ENCODE measurements around the gene CERS4. TPM values are rescaled to one million over a fixed set of nuclear protein-coding genes. Genes with fewer than 3 reads are reported as not detected.

The CERS4 gene
- total and polyA plus RNA-seq, 10 donors = 27.7 to 49.2 (median 43.1) TPM

DNA sequence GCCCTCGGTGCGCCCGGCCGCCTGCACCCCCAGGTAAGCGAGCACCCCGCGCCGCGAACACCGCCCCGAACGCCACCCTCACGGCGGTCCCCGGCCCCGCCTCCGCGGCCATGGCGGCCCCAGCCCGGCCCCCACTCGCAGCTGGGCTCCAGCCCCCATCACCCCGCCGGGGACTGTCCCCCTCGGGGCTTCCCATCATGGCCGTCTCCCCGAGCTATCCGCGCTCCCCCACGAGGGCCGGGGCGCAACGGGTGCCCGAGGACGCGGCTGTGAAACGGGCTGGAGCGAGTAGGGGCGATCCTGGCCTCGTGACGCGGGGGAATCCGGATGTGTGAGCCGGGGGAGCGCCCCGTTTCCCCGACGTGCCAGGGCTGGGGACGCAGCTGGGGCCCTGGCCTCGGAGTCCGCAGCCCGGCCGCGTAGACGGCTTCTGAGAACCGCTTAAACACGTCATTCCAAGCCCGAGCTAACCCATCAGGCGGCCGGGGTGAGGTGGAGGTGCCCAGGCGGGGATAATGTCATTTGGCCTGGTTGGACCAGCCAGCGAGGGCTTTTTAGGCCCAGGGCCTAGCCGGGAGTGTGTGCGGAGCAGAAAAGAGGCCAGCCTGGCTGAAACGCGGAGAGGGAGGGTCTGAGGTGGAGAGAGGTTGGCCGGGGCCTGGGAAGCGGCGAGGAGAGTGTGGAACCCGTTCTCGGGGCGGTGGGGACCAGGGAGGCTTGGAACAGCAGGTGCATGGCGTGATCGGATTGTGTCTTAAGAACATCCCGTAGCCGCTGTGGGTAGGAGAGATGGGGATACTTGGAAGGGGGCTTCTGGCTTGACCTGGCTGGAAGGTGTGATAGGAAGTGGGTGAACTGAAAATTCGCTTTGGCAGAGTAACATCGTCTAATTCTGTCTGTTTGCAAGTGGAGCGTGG lies 550 bp downstream of the CERS4 start:
- TF ChIP-seq, protein P1, sequence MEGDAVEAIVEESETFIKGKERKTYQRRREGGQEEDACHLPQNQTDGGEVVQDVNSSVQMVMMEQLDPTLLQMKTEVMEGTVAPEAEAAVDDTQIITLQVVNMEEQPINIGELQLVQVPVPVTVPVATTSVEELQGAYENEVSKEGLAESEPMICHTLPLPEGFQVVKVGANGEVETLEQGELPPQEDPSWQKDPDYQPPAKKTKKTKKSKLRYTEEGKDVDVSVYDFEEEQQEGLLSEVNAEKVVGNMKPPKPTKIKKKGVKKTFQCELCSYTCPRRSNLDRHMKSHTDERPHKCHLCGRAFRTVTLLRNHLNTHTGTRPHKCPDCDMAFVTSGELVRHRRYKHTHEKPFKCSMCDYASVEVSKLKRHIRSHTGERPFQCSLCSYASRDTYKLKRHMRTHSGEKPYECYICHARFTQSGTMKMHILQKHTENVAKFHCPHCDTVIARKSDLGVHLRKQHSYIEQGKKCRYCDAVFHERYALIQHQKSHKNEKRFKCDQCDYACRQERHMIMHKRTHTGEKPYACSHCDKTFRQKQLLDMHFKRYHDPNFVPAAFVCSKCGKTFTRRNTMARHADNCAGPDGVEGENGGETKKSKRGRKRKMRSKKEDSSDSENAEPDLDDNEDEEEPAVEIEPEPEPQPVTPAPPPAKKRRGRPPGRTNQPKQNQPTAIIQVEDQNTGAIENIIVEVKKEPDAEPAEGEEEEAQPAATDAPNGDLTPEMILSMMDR (IDR thresholded peaks at IDR 0.05 in 8 of 11, conservative IDR thresholded peaks at IDR 0.05 in 3 of 11) = no peak
- peak; percentile 53 to 81 (median 69) for TF ChIP-seq POLR2AphosphoS5 (IDR thresholded peaks at IDR 0.05)
- TF ChIP-seq POLR2A (IDR thresholded peaks at IDR 0.05) = no peak
- Histone ChIP-seq H3K36me3 (peaks cover 0 to 16% (median 0%) of the 10 kb centered on the region in 6 donors), H3K27ac (peak overlapping the region; percentile 57 to 94 (median 85)), H3K4me1 (peaks cover 7 to 66% (median 40%) of the 10 kb centered on the region in 6 donors), H3K4me3 (peak overlapping the region; percentile 70 to 95 (median 78)), H3K27me3 (replicated peaks in 1 of 7) (peaks cover 0 to 25% (median 5%) of the 10 kb centered on the region in 7 donors), H3K9me3 (no peaks in the 10 kb centered on the region)
- peak; percentile 94 for DNase-seq
- intact Hi-C loops (cut with DNase I; ENCODE audit: low total_unique reads) = no loop called here
- 3 to 18% (median 7%) methylated on average over 33 to 78 of the region's 78 CpGs for WGBS, 5 donors

- H3K4me1 ChIP-seq = peaks cover 7 to 74% (median 45%) of the 10 kb centered on the region in 6 donors
- WGBS, 5 donors = 69 to 80% (median 74%) methylated on average over 13 of the region's 13 CpGs
- peaks cover 0 to 23% (median 0%) of the 10 kb centered on the region in 6 donors for H3K36me3 ChIP-seq
- intact Hi-C loops (cut with DNase I; ENCODE audit: low total_unique reads) = no loop called here
- H3K9me3 ChIP-seq = no peaks in the 10 kb centered on the region
- TF ChIP-seq POLR2A (IDR thresholded peaks at IDR 0.05) (no peak), POLR2AphosphoS5 (IDR thresholded peaks at IDR 0.05) (no peak)
- TF ChIP-seq, protein P1 (IDR thresholded peaks at IDR 0.05 in 8 of 11, conservative IDR thresholded peaks at IDR 0.05 in 3 of 11) = no peak
- peak overlapping the region; percentile 70 to 95 (median 78) for H3K4me3 ChIP-seq
- no peak for DNase-seq
- H3K27me3 ChIP-seq (replicated peaks in 1 of 7) = peaks cover 0 to 25% (median 5%) of the 10 kb centered on the region in 7 donors
- H3K27ac ChIP-seq = peak overlapping the region in 6 of 8 donors; percentile 81 to 94 (median 88)
Measured at GRCh38 chr19:8210421-8211101, 1.4 kb downstream of the CERS4 start.

DNA sequence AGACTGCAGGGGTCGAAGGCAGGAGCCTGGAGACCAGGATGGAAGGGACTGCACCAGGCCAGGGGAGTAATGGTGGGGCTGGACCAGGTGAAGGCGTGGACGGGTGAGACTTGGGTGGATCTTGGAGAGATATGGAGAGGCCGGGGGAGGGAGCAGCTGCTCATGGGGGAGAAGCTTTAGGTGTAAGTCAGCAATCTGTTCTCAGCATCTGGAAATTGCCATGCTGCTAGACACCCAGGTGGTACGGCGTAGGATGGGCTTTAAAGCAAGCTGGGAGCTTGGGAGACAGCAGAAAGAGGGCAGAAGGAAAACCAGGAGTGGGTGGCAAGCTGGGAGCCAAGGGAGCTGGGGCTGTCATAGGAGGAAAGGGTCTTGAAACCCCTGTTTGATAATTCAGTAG lies 3.0 kb downstream of the CERS4 start:
- TF ChIP-seq, protein P1 (IDR thresholded peaks at IDR 0.05 in 8 of 11, conservative IDR thresholded peaks at IDR 0.05 in 3 of 11) = no peak
- TF ChIP-seq POLR2A (IDR thresholded peaks at IDR 0.05) (no peak), POLR2AphosphoS5 (IDR thresholded peaks at IDR 0.05) (no peak)
- Histone ChIP-seq H3K36me3 (peaks cover 0 to 28% (median 0%) of the 10 kb centered on the region in 6 donors), H3K4me3 (no peak overlapping the region), H3K27me3 (replicated peaks in 1 of 7) (peaks cover 0 to 25% (median 5%) of the 10 kb centered on the region in 7 donors), H3K4me1 (peaks cover 7 to 78% (median 45%) of the 10 kb centered on the region in 6 donors), H3K9me3 (no peaks in the 10 kb centered on the region), H3K27ac (no peak overlapping the region)
- DNase-seq = no peak
- intact Hi-C loops (cut with DNase I; ENCODE audit: low total_unique reads) = no loop called here
- WGBS, 5 donors = 83 to 97% (median 95%) methylated on average over 6 of the region's 6 CpGs

Data from spleen (tissue), 11 donors.